Measurements from ENCODE around the gene ACAP1. TPM values are rescaled to one million over a fixed set of nuclear protein-coding genes. Genes with fewer than 3 reads are reported as not detected.
"Not testable (repeated sequence)": the region's sequence is repeated elsewhere in the genome, so short reads cannot be mapped to it uniquely, and the experiment has no call there.

The ACAP1 gene
- total RNA-seq, 1 experiment from 2014 or later, result 10.9 TPM

GRCh38 chr17:7334938-7335538 is 1.3 kb upstream of the ACAP1 start:
- H3K9me2 ChIP-seq (ENCODE audit: insufficient read depth), result no peaks in the 10 kb centered on the region
- no peak overlapping the region for H2AFZ ChIP-seq
- CTCF ChIA-PET, result no interaction called here
- no peak overlapping the region for H3K4me3 ChIP-seq
- peaks cover 7% of the 10 kb centered on the region; the same call in 1 of the 2 replicates for H3K4me1 ChIP-seq (replicated peaks; ENCODE audit: insufficient read depth)
- no peak overlapping the region for H3K27ac ChIP-seq
- H3F3A ChIP-seq (ENCODE audit: insufficient read depth, low read depth), result peaks cover 5% of the 10 kb centered on the region; the same call in 1 of the 2 replicates
- TF ChIP-seq EZH2 (IDR thresholded peaks at IDR 0.05; ENCODE audit: low read depth), result no peak
- no peak for TF ChIP-seq CTCF (conservative IDR thresholded peaks at IDR 0.05)
- no peaks in the 10 kb centered on the region for H3K9me3 ChIP-seq (ENCODE audit: insufficient read depth, low read depth)
- no TSS peak for BruUV-seq (replicated peaks)
- POLR2A ChIA-PET (ENCODE audit: unreplicated experiment), result interaction anchor here (0.6 kb wide), 1 partner anchor 97 kb away, joined by 3 read pairs; no protein-coding TSS in a partner anchor
- intact Hi-C loops (cut with micrococcal nuclease; ENCODE audit: unreplicated experiment), result no loop called here
- no peaks in the 10 kb centered on the region for H4K20me1 ChIP-seq (ENCODE audit: insufficient read depth)
- no peak overlapping the region for H3K4me2 ChIP-seq
- no peaks in the 10 kb centered on the region for H3K27me3 ChIP-seq (ENCODE audit: insufficient read depth, low read depth)
- H3K36me3 ChIP-seq (ENCODE audit: low read depth), result no peaks in the 10 kb centered on the region
- no peaks in the 10 kb centered on the region for H3K79me2 ChIP-seq (ENCODE audit: low read depth)
- no peak for DNase-seq

DNA sequence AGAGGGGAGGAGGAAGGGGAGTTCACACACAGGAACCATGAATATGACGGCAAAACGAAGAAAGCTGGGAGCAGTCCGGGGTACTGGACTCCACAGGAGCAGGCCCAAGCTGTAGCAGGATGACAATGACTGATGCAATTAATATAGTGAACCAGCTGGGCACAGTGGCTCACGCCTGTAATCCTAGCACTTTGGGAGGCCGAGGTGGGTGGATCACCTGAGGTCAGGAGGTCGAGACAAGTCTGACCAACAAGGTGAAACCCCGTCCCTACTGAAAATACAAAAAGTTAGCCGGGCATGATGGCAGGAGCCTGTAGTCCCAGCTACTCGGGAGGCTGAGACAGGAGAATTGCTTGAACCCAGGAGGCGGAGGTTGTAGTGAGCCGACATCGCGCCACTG is 564 bp upstream of the ACAP1 start:
- H3F3A ChIP-seq (ENCODE audit: insufficient read depth, low read depth); H3K27ac ChIP-seq; H3K9me2 ChIP-seq (ENCODE audit: insufficient read depth); H3K36me3 ChIP-seq (ENCODE audit: low read depth); H3K9me3 ChIP-seq (ENCODE audit: insufficient read depth, low read depth); H2AFZ ChIP-seq; H3K4me1 ChIP-seq (replicated peaks; ENCODE audit: insufficient read depth); H3K4me3 ChIP-seq; H3K27me3 ChIP-seq (ENCODE audit: insufficient read depth, low read depth); H3K4me2 ChIP-seq; DNase-seq; BruUV-seq (replicated peaks); H4K20me1 ChIP-seq (ENCODE audit: insufficient read depth); intact Hi-C loops (cut with micrococcal nuclease; ENCODE audit: unreplicated experiment); POLR2A ChIA-PET (ENCODE audit: unreplicated experiment); H3K79me2 ChIP-seq (ENCODE audit: low read depth); CTCF ChIA-PET: not testable (repeated sequence)

GRCh38 chr17:7337600-7337999 is 1.3 kb downstream of the ACAP1 start:
- H3K4me3 ChIP-seq; intact Hi-C loops (cut with micrococcal nuclease; ENCODE audit: unreplicated experiment); H3K36me3 ChIP-seq (ENCODE audit: low read depth); H3F3A ChIP-seq (ENCODE audit: insufficient read depth, low read depth); DNase-seq; BruUV-seq (replicated peaks); H3K27me3 ChIP-seq (ENCODE audit: insufficient read depth, low read depth); POLR2A ChIA-PET (ENCODE audit: unreplicated experiment); H3K79me2 ChIP-seq (ENCODE audit: low read depth); H3K4me2 ChIP-seq; H3K9me2 ChIP-seq (ENCODE audit: insufficient read depth); H3K4me1 ChIP-seq (replicated peaks; ENCODE audit: insufficient read depth); H3K27ac ChIP-seq; H3K9me3 ChIP-seq (ENCODE audit: insufficient read depth, low read depth); H4K20me1 ChIP-seq (ENCODE audit: insufficient read depth); H2AFZ ChIP-seq: not testable (repeated sequence)
- CTCF ChIA-PET, result interaction anchor here (0.6 to 1.4 kb wide), 2 partner anchors 8 to 379 kb away, joined by 3 to 4 read pairs; no protein-coding TSS in a partner anchor

- Histone ChIP-seq H3K4me2 (no peak overlapping the region), H3K9me3 (ENCODE audit: insufficient read depth, low read depth) (no peaks in the 10 kb centered on the region), H2AFZ (no peak overlapping the region), H3K4me3 (no peak overlapping the region), H4K20me1 (ENCODE audit: insufficient read depth) (no peaks in the 10 kb centered on the region), H3K36me3 (ENCODE audit: low read depth) (no peaks in the 10 kb centered on the region), H3K9me2 (ENCODE audit: insufficient read depth) (no peaks in the 10 kb centered on the region), H3K4me1 (replicated peaks; ENCODE audit: insufficient read depth) (no peaks in the 10 kb centered on the region), H3K79me2 (ENCODE audit: low read depth) (no peaks in the 10 kb centered on the region), H3F3A (ENCODE audit: insufficient read depth, low read depth) (no peaks in the 10 kb centered on the region; the same call in 1 of the 2 replicates), H3K27ac (no peak overlapping the region), H3K27me3 (ENCODE audit: insufficient read depth, low read depth) (peaks cover 13% of the 10 kb centered on the region)
- no TSS peak for BruUV-seq (replicated peaks)
- CTCF ChIA-PET, result no interaction called here
- POLR2A ChIA-PET (ENCODE audit: unreplicated experiment), result no interaction called here
- TF ChIP-seq EZH2 (IDR thresholded peaks at IDR 0.05; ENCODE audit: low read depth) (no peak), CTCF (conservative IDR thresholded peaks at IDR 0.05) (no peak)
- intact Hi-C loops (cut with micrococcal nuclease; ENCODE audit: unreplicated experiment), result no loop called here
- peak in 1 of 2 experiments; percentile 42 for DNase-seq
These were observed 3.9 kb downstream of the ACAP1 start for GRCh38 chr17:7340179-7340578.

Data from PC-9 (cell line).